Liver (tissue), 9 donors: ENCODE results near the gene SCN9A. TPM values are rescaled to one million over a fixed set of nuclear protein-coding genes. Genes with fewer than 3 reads are reported as not detected.

Source experiments
- DNase-seq: peaks from one replicate; pipeline ENCODE4 v3.0.0-alpha.2; 2017; ENCODE audit warnings: low spot score
- H3K27ac ChIP-seq, 2 donors: one replicate each; pipeline ENCODE4 v1.7.0; 2013; ENCODE audit warnings: inconsistent platforms in 2 of 2, low read length in 2 of 2, control low read depth in 1 of 2, low read depth in 1 of 2, mild to moderate bottlenecking in 1 of 2
- H3K27me3 ChIP-seq, 4 donors: one replicate each; pipeline versions ENCODE4 v1.6.1 to v1.7.0; 2013; ENCODE audit warnings: low read length in 3 of 4, inconsistent platforms in 1 of 4, mild to moderate bottlenecking in 1 of 4, moderate library complexity in 1 of 4; ENCODE audit not compliant: control insufficient read depth in 4 of 4, insufficient read depth in 4 of 4
- H3K36me3 ChIP-seq, 4 donors: one replicate each; pipeline versions ENCODE4 v1.6.1 to v1.7.0; 2013; ENCODE audit warnings: low read length in 3 of 4, mild to moderate bottlenecking in 3 of 4, low read depth in 1 of 4, moderate library complexity in 1 of 4; ENCODE audit not compliant: control insufficient read depth in 4 of 4, insufficient read depth in 3 of 4
- H3K4me1 ChIP-seq, 4 donors: one replicate each; pipeline versions ENCODE4 v1.6.1 to v1.7.0; 2013; ENCODE audit warnings: low read length in 3 of 4, mild to moderate bottlenecking in 3 of 4, moderate library complexity in 1 of 4; ENCODE audit not compliant: control insufficient read depth in 4 of 4, insufficient read depth in 4 of 4
- H3K4me3 ChIP-seq, 3 donors: one replicate each; pipeline versions ENCODE4 v1.6.1 to v1.7.0; 2013; ENCODE audit warnings: low read length in 3 of 3, control low read depth in 1 of 3, low read depth in 1 of 3, mild to moderate bottlenecking in 1 of 3
- H3K9ac ChIP-seq, 2 donors: one replicate each; pipeline ENCODE4 v1.7.0; 2013; ENCODE audit warnings: low read length in 2 of 2, mild to moderate bottlenecking in 2 of 2, moderate library complexity in 2 of 2, control low read depth in 1 of 2, low read depth in 1 of 2
- H3K9me3 ChIP-seq, 4 donors: one replicate each; pipeline versions ENCODE4 v1.6.1 to v1.7.0; 2013; ENCODE audit warnings: low read length in 3 of 4; ENCODE audit not compliant: control insufficient read depth in 4 of 4
- CTCF ChIP-seq: fragments of 150-350 bp; IDR thresholded peaks from 2 replicates; pipeline ENCODE4 v1.5.1; 2017; ENCODE audit warnings: improper control_type of control experiment, low read depth, low read length; ENCODE audit not compliant: missing input control
- EGR1 ChIP-seq, 2 donors: IDR thresholded peaks; 2 replicates each; pipeline ENCODE4 v1.6.1; 2016 to 2018; ENCODE audit warnings: antibody characterized with exemption in 2 of 2, low read depth in 2 of 2
- FOXA1 ChIP-seq: IDR thresholded peaks from 2 replicates; pipeline ENCODE4 v1.6.1; 2016; ENCODE audit warnings: antibody characterized with exemption
- FOXA2 ChIP-seq: IDR thresholded peaks from 2 replicates; pipeline ENCODE4 v1.6.1; 2016; ENCODE audit warnings: antibody characterized with exemption
- GABPA ChIP-seq, 2 donors: IDR thresholded peaks in 1 of 2; conservative IDR thresholded peaks in 1 of 2; 2 replicates each; pipeline ENCODE4 v1.6.1; 2016; ENCODE audit warnings: antibody characterized with exemption in 2 of 2, mild to moderate bottlenecking in 1 of 2, moderate library complexity in 1 of 2
- HNF4A ChIP-seq, 2 donors: conservative IDR thresholded peaks; 2 replicates each; pipeline ENCODE4 v1.6.1; 2016; ENCODE audit warnings: antibody characterized with exemption in 2 of 2, mild to moderate bottlenecking in 2 of 2
- HNF4G ChIP-seq: IDR thresholded peaks from 2 replicates; pipeline ENCODE4 v1.6.1; 2016; ENCODE audit warnings: antibody characterized with exemption
- JUND ChIP-seq, 2 donors: IDR thresholded peaks; 2 replicates each; pipeline ENCODE4 v1.6.1; 2016; ENCODE audit warnings: antibody characterized with exemption in 2 of 2
- NR2F2 ChIP-seq: IDR thresholded peaks from 2 replicates; pipeline ENCODE4 v1.6.1; 2016; ENCODE audit warnings: antibody characterized with exemption
- RAD21 ChIP-seq, 2 donors: IDR thresholded peaks; 2 replicates each; pipeline ENCODE4 v1.6.1; 2016; ENCODE audit warnings: antibody characterized with exemption in 2 of 2, mild to moderate bottlenecking in 2 of 2
- REST ChIP-seq: IDR thresholded peaks from 2 replicates; pipeline ENCODE4 v1.6.1; 2016; ENCODE audit warnings: antibody characterized with exemption, mild to moderate bottlenecking
- RXRA ChIP-seq, 2 donors: IDR thresholded peaks; 2 replicates each; pipeline ENCODE4 v1.6.1; 2017 to 2018; ENCODE audit warnings: antibody characterized with exemption in 2 of 2, mild to moderate bottlenecking in 1 of 2
- SP1 ChIP-seq: IDR thresholded peaks from 2 replicates; pipeline ENCODE4 v1.6.1; 2018; ENCODE audit warnings: antibody characterized with exemption, mild to moderate bottlenecking
- TAF1 ChIP-seq: conservative IDR thresholded peaks from 2 replicates; pipeline ENCODE4 v1.6.1; 2016; ENCODE audit warnings: antibody characterized with exemption, mild to moderate bottlenecking
- YY1 ChIP-seq: IDR thresholded peaks from 2 replicates; pipeline ENCODE4 v1.6.1; 2016; ENCODE audit warnings: antibody characterized with exemption, mild to moderate bottlenecking
- ZBTB33 ChIP-seq: IDR thresholded peaks from 2 replicates; pipeline ENCODE4 v1.6.1; 2016; ENCODE audit warnings: antibody characterized with exemption
- WGBS: extraction: QIAGEN DNeasy Blood & Tissue Kit; methylation state at CpG from one replicate; pipeline ENCODE4 v1.1.7; 2013; 5-methylcytosine and 5-hydroxymethylcytosine counted together
- polyA plus RNA-seq, 2 donors: library from polyadenylated mRNA; stranded (reverse) in 1 of 2; unstranded in 1 of 2; fragments of 200-250 nt in 1 of 2; fragments of >200 nt in 1 of 2; fragmentation: Nextera tagmentation in 1 of 2; extraction: Ambion mirVana in 1 of 2; gene quantifications; one replicate each; pipeline versions ENCODE4 v1.2.1 to v1.2.3, GENCODE V29; 2013 to 2015
- total RNA-seq, 2 donors: library from RNA; depleted of rRNA; stranded (reverse); fragments of >200 nt; gene quantifications; one replicate each; pipeline ENCODE4 v1.2.3, GENCODE V29; 2014
- TF ChIP-seq, protein P1 (sequence below): IDR thresholded peaks from 2 replicates; pipeline ENCODE4 v1.6.1; 2016; ENCODE audit warnings: antibody characterized with exemption
- TF ChIP-seq, protein P2 (sequence below): IDR thresholded peaks from 2 replicates; pipeline ENCODE4 v1.6.1; 2016; ENCODE audit warnings: antibody characterized with exemption
- donor health status: healthy.
- donor health status: healthy.
- donor health status: healthy.
- donor health status: healthy.
- donor health status: healthy.

SCN9A gene
- total and polyA plus RNA-seq, 4 donors: 1.2 to 10.1 (median 9.2) TPM

- TF ChIP-seq, protein P1, sequence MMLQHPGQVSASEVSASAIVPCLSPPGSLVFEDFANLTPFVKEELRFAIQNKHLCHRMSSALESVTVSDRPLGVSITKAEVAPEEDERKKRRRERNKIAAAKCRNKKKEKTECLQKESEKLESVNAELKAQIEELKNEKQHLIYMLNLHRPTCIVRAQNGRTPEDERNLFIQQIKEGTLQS: no peak
- TF ChIP-seq EGR1 (IDR thresholded peaks at IDR 0.05; ENCODE audit: low read depth in 2 of 2): no peak
- TF ChIP-seq, protein P2, sequence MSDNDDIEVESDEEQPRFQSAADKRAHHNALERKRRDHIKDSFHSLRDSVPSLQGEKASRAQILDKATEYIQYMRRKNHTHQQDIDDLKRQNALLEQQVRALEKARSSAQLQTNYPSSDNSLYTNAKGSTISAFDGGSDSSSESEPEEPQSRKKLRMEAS: no peak
Observed at GRCh38 chr2:166376873-166377272, 1.1 kb upstream of the SCN9A start (continued).

DNA sequence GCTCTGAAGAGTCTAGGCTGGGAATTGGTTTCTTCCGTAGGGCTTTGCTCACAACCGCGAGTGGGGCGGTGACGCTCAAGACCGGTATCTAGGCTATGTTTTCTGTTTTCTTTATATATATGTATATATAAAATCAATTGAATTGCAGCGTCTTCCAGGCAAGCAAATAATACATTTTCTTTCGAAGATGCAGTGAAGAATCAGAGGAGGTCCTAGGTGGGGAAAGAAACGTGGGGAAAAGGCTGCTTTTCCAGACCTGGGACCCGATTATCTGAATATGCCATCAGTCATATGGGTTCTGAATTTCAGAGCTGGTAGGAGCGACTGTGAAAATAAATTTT, 714 bp upstream of the SCN9A start:
- Histone ChIP-seq H3K9ac (peak overlapping the region in 1 of 2 donors; percentile 59), H3K27ac (peak overlapping the region; percentile 28 to 55)
- WGBS: 9% methylated on average over 11 of the region's 11 CpGs

More for the DNA sequence above, 714 bp upstream of the SCN9A start:
- DNase-seq: no peak
- TF ChIP-seq, protein P1: no peak
- TF ChIP-seq, protein P2: no peak
- TF ChIP-seq REST (no peak), CTCF (no peak), SP1 (no peak), HNF4A (conservative IDR thresholded peaks at IDR 0.05) (no peak), FOXA1 (no peak), GABPA (IDR thresholded peaks at IDR 0.05 in 1 of 2, conservative IDR thresholded peaks at IDR 0.05 in 1 of 2) (no peak), ZBTB33 (no peak), EGR1 (IDR thresholded peaks at IDR 0.05; ENCODE audit: low read depth in 2 of 2) (no peak), JUND (IDR thresholded peaks at IDR 0.05) (no peak), RXRA (IDR thresholded peaks at IDR 0.05) (no peak), YY1 (no peak), FOXA2 (no peak), RAD21 (IDR thresholded peaks at IDR 0.05) (no peak), NR2F2 (no peak), TAF1 (no peak), HNF4G (no peak)
- Histone ChIP-seq H3K4me1 (peaks cover 4 to 30% (median 23%) of the 10 kb centered on the region in 4 donors), H3K27me3 (no peaks in the 10 kb centered on the region), H3K4me3 (peak overlapping the region; percentile 55 to 94 (median 82)), H3K36me3 (no peaks in the 10 kb centered on the region), H3K9me3 (no peaks in the 10 kb centered on the region)
